Peyer's patch (tissue), 4 donors: ENCODE measurements around the gene JMY.

Source experiments
- POLR2A ChIP-seq, 2 donors: fragments of 450-650 bp; IDR thresholded peaks; one replicate each; pipeline ENCODE4 v1.5.1; 2017; ENCODE audit warnings: antibody characterized with exemption in 2 of 2, mild to moderate bottlenecking in 2 of 2, moderate library complexity in 2 of 2
- TF ChIP-seq, protein P1 (sequence below), 6 experiments: fragments of 450-650 bp in 4 of 6; fragments of 200-600 bp in 2 of 6; sonication (generic) in 1 of 6; IDR thresholded peaks; one replicate each; pipeline ENCODE4 v1.5.1; 2017 to 2019; ENCODE audit warnings: antibody characterized with exemption in 6 of 6, mild to moderate bottlenecking in 3 of 6, moderate library complexity in 1 of 6

DNA sequence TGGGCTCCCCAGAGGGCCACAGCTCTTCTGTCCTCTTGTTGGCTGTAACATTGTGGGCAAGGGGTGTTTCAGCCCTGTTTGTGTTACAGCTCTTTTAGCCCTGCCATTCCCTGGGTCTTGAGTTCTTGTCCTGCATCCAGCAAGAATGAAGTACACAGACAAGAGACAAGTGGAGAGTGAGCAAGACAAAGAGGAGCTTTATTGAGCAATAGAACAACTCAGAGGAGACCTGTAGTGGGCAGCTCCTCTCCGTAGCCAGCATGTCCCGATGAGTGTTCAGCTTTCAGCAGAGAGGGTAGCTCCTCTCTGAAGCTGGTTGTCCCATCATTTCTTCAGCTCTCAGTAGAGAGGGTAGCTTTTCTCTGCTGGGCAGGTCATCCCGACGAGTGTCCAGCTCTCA, 22.9 kb downstream of the JMY start:
- no peak for TF ChIP-seq POLR2A (IDR thresholded peaks at IDR 0.05)
- TF ChIP-seq, protein P1, sequence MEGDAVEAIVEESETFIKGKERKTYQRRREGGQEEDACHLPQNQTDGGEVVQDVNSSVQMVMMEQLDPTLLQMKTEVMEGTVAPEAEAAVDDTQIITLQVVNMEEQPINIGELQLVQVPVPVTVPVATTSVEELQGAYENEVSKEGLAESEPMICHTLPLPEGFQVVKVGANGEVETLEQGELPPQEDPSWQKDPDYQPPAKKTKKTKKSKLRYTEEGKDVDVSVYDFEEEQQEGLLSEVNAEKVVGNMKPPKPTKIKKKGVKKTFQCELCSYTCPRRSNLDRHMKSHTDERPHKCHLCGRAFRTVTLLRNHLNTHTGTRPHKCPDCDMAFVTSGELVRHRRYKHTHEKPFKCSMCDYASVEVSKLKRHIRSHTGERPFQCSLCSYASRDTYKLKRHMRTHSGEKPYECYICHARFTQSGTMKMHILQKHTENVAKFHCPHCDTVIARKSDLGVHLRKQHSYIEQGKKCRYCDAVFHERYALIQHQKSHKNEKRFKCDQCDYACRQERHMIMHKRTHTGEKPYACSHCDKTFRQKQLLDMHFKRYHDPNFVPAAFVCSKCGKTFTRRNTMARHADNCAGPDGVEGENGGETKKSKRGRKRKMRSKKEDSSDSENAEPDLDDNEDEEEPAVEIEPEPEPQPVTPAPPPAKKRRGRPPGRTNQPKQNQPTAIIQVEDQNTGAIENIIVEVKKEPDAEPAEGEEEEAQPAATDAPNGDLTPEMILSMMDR (IDR thresholded peaks at IDR 0.05), result no peak
